GM18519 (cell line): ENCODE measurements around the gene ARHGEF17.

ENCODE experiments used
- ATAC-seq: cut with Tn5 transposase; IDR thresholded peaks from one replicate; pipeline ENCODE4 v1.9.1; 2021; ENCODE audit warnings: mild to moderate bottlenecking, moderate library complexity; ENCODE audit not compliant: unreplicated experiment, low FRiP score

ARHGEF17 gene

DNA sequence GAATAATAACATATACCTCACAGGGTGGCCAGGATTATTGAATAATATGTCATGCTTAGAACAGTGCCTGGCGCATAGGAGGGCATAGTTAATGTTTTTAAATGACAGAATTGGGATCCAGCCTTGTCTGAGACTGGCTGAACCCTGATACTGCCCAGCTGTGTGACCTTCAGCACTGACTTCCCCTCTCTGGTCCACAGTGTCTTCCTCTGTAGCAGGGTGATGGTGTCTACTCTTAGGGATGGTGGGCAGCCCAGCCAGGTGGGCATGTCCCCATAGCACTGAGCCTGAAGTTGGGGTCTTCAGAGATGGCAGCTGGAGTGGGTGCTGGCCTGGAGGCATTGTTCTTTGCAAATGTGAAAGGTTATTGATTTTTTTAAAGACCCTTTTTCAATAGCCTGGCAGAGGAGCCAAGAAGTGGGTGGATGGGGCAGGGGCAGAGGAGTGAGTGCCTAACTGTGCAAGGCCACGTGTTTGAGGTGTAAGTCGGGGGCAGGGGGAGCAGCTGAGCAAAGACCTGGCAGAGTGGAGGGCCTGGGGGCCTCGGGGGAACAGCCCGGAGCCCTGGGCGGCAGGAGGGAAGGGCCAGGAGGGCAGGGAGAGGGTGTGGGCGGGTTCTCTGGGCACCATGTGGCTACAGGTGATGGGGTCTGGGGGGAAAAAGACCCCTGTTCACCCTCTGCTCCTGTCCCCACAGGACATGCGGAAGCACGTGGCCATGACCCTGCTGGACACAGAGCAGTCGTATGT lies 38.3 kb downstream of the ARHGEF17 start:
- no peak for ATAC-seq

DNA sequence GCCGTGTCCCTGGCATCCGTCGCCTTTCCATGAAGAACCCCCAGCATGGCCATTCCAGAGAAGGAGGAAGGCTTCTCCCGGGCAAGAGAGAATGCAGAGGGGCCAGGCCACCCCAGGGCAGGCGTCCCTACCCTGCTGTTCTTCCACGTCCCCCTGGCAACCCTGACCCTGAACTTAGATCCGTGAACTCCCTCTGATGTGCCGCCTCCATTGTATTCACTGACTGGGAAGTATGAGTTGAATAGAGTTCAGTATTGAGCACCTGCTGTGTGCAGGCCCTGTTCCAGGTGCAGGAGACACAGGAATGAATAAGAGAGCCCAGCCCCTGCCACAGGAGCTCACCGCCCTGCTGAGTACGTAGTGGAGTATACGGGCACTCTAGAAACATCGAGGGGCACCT lies 39.0 kb downstream of the ARHGEF17 start:
- no peak for ATAC-seq

DNA sequence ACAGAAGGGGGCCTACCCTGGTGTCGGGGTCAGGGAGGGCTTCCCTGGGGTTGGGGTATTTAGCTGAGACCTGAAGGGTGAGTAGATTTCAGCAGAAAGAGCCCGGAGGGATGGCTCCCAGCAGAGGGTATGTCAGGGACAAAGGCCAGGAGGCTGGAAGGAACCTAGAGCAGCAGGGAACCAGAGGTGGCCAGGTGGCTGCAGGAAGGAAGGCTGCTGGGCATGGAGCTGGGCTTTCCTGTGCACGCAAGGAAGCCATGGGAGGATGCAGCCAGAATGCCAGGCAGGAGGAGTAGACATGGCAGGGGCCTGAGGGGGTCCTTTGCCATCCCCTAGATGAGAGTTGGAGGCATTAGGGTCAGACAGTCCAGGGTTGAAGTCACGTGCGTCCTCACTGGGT lies 40.8 kb downstream of the ARHGEF17 start:
- ATAC-seq: no peak

DNA sequence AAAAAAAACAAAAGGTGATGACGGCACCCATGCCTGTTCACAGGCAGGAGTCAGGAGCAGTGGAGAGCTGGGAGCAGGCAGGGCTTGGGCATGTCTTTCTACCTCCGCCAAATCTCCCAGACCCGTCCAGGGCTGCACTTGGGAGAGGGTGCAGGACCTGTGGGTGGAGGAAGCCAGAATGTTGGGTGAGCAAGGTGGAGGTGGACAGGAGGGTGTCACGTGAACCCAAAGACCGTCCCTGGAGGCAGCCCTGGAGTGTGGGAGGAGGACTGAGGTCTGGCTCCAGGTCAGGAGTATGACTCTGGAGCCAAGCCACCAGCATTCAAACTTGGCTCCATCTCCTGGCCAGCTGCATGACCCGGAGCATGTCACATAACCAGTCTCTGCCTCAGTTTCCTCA lies 41.6 kb downstream of the ARHGEF17 start:
- ATAC-seq: no peak

DNA sequence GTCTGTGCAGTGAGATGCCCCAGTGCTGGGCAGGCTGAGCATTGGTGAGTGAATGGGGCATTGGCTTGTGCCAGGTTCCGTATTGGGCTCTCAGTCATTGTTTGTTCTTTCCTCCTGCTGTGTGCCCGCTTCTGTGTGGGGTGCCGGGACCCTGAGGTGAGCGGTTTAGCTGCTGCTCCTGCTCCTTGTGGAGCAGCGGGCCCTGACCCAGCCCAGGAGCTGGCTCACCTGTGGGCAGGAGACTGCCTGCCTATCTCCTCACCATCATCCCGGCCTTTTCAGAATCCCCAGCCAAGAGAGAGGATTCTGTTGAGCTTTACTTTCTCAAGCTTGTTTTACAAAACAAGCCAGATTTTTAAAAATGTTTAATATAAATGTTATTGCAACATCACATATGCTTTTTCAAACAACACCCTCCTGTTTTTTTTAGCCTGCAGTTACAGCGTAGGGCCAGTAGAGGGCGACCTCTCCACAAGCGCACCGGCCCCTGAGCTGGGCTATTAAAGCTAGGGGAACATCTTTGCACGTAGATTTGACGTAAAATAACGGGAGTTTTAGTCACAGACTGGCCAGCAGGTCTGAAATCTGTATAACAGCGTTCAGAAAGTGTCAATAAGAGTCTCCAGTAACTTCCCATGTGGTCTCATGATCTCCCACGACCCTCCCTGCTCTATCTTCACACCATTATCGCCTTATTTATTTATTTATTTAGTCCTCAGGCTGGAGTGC lies 43.0 kb downstream of the ARHGEF17 start:
- ATAC-seq: no peak

DNA sequence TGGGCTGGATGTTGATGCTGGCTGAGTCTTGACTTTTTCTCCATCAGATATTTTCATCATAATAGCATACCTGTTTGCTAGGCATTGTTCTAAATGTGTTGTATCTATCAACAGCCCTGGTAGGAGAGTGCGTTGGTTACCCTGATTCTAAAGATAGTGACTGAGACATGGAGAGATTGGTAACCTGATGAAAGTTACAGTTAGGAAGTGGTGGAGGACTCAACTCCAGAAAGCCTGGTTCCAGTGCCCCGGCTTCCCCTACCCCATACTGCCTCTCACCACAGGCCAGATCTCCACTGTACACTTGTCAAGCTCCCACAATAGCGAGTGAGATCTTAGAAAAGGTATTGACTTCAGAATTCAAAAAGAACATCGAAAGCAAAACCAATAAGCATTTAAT lies 45.3 kb downstream of the ARHGEF17 start:
- no peak for ATAC-seq

DNA sequence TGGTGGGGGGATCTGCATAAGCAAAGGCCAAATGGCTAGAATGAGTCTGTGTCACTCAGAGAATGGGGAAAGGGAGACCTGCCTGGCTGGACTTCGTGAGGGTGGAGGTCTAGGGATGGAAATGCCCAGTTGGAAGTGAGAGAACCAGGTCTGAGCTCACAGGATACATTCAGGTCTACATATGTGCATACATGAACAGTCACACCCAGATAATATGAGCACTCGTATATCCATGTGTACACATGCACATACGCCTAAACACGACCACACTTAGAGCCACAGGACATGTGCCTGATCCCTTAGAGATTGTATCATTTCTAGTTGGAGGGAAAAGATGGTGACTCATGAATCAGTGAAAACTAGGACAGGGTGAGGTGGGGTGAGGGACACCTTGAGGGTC lies 47.0 kb downstream of the ARHGEF17 start:
- ATAC-seq: no peak

DNA sequence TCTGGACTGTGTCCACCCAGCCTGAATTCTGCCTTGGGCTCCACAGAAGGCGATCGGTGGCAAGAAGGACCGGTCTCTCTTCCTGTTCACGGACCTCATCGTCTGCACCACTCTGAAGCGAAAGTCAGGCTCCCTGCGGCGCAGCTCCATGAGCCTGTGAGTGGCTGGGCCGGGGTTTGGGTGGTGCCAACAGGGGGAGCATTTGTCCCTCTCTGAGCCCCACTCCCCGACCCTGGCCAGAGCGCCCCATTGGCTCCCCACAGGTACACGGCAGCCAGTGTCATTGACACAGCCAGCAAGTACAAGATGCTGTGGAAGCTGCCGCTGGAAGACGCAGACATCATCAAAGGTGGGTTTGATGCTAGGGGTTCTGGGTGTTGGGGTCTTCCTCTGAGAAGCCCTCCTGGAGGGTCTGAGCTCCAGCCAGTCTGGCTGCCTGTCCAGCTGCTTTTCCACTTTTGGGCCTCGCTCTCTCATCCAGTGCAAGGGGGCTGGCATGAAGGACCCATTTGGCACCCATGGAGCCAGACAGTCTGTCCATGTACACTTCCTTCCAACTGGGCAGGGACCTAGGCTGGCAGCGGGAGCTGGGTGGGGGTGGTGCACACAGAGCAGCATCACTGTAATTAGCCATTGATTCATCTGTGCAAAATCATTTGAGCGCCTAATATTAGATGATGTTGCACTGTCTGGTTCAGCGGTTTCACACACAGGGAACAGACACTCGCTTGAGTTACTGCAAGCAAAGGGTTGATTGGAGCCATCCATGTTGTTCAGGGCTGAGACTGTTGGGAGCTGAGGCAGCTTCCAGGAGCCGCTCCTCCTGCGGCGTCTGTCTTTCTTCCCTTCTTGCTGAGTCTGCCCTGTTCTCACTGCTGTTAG lies 49.1 kb downstream of the ARHGEF17 start:
- ATAC-seq: no peak

DNA sequence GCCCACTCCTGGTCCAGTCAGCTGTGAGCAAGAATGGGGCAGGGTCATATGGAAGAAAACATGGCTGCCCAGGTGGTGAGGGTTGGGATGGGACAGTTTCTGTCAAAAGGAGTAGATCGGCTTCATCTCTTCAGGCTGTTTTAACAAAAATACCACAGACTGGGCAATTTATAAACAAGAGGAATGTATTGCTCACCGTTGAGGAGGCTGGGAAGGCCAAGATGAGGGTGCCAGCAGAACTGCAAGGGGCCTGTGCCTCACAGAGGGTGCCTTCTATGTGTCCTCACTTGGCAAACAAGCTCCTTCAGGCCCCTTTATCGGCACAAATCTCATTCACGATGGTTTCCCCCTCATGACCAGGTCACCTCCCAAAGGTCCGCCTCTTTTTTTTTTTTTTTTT lies 50.0 kb downstream of the ARHGEF17 start:
- no peak for ATAC-seq

DNA sequence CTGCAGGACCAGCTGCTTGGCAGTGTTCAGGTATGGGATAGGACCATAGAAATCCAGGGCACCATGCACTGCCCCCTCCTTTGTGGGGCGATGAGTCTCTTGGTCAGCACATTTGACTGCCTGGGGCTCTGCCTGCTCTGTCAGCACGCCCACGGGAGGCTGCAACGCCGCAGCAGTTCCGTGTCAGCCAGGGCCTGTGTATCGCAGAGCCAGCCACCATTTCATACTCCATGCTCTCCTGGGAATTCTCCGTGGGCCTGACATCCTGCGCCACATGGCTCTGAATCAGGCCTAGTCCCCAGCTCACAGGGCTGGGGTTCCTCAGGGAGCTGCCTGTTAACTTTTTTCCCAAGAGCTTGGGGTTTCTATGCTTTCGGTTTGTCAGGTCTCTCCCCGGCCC lies 51.3 kb downstream of the ARHGEF17 start:
- no peak for ATAC-seq

DNA sequence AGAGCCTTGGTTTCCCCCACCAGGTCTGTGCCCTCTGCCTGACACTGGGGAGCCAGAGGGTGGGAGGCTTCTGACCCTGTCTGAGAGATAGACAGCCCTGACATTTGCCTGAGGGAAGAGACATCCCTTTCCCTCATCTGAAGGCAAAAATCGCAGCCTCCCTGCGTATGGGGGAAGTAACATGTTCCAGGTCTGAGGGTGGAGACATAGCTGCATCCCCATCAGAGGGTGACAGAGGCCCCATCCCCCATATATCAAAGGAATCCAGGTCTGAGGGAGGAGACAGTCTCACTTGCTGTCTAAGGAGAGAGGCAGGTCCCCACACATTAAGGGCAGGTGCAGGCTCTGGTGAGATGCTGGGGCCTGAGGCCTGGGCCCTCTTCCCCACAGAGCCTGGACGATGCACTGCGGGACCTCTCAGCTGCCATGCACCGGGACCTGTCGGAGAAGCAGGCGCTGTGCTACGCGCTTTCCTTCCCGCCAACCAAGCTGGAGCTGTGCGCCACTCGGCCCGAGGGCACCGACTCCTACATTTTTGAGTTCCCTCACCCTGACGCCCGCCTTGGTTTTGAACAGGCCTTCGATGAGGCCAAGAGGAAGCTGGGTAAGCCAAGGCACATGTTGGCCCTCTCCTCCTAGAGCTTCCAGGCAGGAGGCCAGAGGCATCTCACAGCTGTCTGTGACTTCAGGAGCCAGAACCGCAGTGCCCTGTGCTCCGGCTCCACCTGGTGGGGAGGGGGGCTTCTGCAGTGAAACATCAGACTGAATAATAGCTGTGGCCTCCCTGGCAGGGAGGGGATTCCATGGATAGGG lies 52.1 kb downstream of the ARHGEF17 start:
- no peak for ATAC-seq

DNA sequence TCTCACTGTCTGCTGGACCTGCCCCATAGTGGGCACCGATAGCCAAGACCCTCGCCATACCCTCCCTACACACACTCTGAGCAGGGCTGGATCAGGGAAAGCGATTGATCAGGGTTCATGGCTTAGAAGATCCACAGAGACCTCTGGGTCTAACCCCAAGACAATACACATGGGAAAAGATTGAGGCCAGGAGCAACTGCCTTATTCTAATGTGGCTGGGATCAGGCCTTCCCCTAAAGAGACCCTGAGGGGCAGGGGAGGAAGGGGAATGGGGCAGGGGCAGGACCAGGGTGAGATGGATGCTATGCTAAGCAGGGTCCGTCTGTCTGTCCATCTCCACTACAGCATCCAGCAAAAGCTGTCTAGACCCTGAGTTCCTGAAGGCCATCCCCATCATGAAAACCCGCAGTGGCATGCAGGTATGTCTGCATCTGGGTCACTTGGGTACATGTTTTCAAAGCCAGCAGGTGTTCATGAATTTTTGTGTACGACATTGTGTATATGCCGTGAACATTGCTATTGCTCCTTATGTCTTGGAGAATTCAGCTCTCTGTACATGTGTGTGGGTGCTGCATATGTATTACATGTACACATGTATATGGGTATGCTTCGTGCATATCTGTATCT lies 52.8 kb downstream of the ARHGEF17 start:
- ATAC-seq: no peak

DNA sequence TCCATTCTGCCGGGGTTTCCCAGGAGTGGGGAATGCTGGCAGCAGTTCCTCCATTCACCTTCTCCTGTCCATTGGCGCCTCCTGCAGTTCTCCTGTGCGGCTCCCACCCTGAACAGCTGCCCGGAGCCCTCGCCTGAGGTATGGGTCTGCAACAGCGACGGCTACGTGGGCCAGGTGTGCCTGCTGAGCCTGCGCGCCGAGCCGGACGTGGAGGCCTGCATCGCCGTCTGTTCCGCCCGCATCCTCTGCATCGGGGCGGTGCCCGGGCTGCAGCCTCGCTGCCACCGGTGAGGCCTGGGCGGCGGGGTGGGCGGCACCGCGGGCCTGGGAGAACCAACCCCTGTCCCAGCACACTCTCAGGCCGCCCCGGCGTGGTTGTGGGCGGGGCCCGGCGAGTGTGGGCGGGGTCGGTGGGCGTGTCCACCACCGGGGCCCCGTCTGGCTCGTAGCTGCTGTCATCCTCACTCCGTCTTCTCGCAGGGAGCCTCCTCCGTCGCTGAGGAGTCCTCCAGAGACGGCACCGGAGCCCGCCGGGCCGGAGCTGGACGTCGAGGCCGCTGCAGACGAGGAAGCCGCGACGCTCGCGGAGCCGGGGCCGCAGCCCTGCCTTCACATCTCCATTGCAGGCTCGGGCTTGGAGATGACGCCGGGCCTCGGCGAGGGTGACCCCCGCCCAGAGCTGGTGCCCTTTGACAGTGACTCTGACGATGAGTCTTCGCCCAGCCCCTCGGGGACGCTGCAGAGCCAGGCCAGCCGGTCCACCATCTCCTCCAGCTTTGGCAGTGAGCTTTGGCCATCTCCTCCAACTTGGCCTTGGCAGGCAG lies 54.1 kb downstream of the ARHGEF17 start:
- ATAC-seq: no peak

DNA sequence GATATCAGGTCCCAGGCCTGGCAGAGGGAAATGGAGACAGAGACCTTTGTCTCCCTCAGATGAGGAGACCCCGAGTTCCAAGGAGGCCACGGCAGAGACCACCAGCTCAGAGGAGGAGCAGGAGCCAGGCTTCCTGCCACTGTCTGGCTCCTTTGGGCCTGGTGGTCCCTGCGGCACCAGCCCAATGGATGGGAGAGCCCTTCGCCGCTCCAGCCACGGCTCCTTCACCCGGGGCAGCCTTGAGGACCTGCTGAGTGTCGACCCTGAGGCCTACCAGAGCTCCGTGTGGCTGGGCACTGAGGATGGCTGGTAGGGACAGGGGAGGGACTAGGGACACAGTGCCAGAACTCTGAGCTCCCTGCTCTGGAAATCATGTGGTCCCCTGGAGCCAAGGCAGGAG lies 55.1 kb downstream of the ARHGEF17 start:
- ATAC-seq: no peak

DNA sequence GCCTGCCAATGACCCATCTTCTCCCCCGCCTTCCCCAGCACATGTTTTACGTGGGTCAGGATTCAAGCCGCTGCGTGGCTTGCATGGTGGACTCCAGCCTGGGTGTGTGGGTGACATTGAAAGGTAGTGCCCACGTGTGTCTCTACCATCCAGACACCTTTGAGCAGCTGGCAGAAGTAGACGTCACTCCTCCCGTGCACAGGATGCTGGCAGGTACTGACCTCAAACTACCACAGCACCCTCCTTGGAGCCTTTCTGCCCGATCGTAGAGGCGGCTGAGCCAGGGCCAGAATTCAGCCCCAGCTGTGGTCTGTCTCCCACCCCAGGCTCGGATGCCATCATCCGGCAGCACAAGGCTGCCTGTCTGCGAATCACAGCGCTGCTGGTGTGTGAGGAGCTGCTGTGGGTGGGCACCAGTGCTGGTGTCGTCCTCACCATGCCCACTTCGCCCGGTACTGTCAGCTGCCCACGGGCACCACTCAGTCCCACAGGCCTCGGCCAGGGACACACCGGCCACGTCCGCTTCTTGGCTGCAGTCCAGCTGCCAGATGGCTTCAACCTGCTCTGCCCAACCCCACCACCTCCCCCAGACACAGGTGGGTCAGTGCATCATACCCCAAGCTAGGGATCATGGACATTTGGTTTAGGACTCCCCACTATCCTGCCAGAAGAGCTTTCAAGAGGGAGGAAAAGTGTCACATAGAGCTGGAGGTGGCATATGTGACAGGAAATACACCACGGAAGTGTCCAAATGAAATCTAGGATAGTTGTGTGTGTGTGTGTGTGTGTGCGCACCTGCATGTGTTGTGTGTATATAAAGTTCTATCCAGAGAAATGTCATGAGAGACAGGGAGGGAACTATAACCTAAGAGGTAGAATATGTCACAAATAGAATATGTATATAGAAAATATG lies 57.5 kb downstream of the ARHGEF17 start:
- no peak for ATAC-seq

DNA sequence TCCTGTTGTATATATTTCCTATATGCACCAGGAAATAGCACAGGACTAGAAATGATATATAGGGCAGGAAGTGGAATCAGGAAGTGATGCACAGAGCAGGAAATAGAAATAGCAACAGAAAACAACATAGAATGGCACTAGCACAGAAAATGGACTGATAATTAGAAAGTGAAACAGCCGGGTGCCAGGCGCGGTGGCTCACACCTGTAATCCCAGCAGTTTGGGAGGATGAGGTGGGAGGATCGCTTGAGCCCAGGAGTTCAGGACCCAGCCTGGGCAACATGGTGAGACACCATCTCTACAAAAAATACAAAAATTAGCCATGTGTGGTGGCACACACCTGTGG lies 58.2 kb downstream of the ARHGEF17 start:
- ATAC-seq: no peak

DNA sequence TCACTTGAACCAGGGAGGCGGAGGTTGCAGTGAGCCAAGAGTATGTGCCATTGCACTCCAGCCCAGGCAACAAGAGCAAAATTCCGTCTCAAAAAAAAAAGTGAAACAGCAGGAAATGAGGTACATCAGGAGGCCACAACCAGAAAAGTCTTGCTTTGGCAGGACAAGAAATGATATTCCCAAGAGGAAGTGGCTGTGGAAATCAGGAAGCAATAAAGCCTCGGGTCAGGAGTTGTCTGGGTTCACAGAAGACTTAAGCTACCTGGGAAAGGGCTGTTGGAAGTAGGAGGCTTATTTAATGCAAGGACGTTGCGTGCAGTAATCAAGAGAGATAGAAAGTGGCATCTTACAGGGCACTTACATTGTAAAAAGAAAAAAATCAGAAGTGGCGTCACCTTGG lies 58.9 kb downstream of the ARHGEF17 start:
- no peak for ATAC-seq

DNA sequence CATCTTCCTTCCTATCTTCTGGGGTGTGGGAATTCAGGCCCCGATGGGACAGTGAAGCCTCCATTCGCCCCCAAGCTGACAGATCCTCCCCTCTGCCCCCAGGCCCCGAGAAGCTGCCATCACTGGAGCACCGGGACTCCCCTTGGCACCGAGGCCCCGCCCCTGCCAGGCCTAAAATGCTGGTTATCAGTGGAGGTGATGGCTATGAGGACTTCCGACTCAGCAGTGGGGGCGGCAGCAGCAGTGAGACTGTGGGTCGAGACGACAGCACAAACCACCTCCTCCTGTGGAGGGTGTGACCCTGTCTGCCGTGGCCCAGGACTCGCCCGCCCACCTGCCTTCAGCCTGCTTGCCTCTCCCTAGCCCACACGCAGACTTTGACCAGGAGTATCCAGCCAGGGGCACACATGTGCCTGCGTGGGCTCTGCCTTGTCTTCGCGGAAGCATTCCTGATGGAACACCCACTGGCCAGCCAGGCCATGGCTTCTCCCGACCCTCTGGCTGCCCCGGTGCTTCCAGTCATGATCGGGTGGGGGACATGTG lies 59.5 kb downstream of the ARHGEF17 start:
- ATAC-seq: no peak
